Choroid plexus epithelial cell (primary cell): ENCODE data around the gene PALS2.

Experiments
- DNase-seq: peaks from one replicate; pipeline ENCODE4 v3.0.0-alpha.2; 2010; ENCODE audit warnings: low read depth
- H3K4me3 ChIP-seq: 2 replicates; pipeline ENCODE4 v1.5.1; 2011; ENCODE audit warnings: low read depth, mild to moderate bottlenecking, control low read depth, low read length, moderate library complexity
- CTCF ChIP-seq: conservative IDR thresholded peaks from 2 replicates; pipeline ENCODE4 v1.5.1; 2011; ENCODE audit warnings: low read depth, mild to moderate bottlenecking, control low read depth, inconsistent platforms, low read length, moderate library complexity

The PALS2 gene

DNA sequence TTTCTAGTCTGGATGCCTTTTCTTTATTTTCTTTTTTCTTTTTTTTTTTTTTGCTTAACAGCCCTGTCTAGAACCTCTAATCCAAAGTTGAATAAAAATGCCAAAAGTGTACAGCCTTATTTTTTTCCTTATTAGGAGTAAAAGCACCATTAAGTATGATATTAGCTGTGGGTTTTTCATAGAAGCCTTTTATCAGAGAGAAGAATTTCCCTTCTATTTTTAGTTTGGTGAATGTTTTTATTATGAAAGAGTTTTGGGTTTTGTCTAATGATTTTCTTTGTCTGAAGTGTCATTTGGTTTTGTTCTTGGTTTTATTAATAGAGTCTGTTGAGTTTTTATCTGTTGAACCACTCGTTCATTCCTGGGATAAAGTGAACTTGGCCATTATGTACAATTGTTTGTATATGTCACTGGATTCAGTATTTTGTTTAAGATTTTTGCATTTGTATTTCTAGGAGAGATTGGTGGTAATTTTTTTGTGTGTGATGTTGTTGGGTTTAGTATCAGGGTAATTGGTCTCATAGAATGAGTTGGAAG lies 49.5 kb downstream of the PALS2 start:
- DNase-seq: no peak
- TF ChIP-seq CTCF: no peak
- H3K4me3 ChIP-seq: no peak overlapping the region
